ENCODE measurements around the gene CHD6.

DNA sequence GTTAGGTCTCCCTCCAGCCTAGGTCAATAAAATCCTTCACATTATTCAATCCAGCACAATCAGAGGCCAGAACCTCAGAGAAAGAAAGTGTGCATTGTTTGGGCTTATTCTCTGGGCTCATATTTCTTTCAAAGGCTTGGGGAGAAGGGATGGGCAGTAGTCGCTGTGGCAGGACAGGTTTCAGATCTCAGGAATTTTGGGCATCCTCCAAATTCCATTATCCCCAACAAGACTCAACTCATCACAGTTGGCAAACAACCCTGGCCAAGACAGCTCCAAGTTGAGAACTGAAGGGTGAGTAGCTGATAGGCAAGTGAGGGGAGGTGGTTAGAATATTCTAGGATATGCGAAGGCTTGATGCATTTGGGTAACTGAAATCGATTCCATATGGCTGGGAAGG is 27.2 kb upstream of the CHD6 start:
- TF ChIP-seq POLR2A (IDR thresholded peaks at IDR 0.05; ENCODE audit: low read length) (no peak), GATA1 (IDR thresholded peaks at IDR 0.05; ENCODE audit: low read depth, low read length) (no peak)

Data from erythroblast (primary cell).